ENCODE data around the gene TWIST1.

The TWIST1 gene

DNA sequence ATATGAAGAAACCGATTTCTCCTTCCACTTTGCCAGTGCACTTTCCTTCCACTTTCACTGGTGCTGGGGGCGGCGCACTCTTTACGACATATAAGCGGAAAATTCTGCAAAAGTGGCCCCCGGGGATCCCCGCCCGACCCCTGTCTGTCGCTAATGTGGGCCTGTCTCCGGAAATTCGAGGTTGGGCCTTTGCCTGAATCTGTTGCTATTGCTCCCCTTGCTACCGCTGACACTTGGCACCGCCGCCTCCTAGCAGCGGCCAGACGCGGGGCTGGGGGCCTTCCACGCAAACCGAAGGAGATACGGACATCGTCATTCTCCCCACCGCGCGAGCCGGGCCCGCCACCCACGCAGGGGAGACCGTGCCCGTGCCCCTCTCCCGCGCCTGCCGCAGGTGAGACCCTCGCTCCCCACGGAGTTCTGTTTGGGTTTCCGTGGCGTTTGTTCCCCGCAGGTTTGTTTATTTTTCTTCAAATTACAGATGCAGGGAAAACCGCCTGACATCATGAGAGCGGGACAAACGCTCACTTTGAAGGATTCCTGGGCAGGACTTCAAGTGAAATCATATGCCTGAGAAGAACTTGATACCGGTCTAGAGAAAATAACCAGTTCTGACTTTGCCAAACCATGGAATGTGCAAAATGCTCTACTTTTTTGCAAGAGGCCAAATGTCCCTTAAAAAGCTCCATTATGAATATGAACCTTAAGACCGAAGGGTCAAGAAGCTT, 5.0 kb downstream of the TWIST1 start:
- Histone ChIP-seq H3K4me1 (ENCODE audit: insufficient read depth, low read length) (peaks cover 43% of the 10 kb centered on the region), H3K9ac (ENCODE audit: low read depth, low read length) (no peak overlapping the region), H3K9me3 (ENCODE audit: insufficient read depth, low read depth, low read length) (no peaks in the 10 kb centered on the region), H3K36me3 (ENCODE audit: insufficient read depth, low read length) (no peaks in the 10 kb centered on the region), H3K27ac (ENCODE audit: low read depth, low read length) (no peak overlapping the region), H3K4me3 (ENCODE audit: low read length) (peak overlapping the region; percentile 30), H3K27me3 (ENCODE audit: insufficient read depth, low read length) (peaks cover 99% of the 10 kb centered on the region)
- 1% methylated on average over 42 of the region's 42 CpGs for WGBS

DNA sequence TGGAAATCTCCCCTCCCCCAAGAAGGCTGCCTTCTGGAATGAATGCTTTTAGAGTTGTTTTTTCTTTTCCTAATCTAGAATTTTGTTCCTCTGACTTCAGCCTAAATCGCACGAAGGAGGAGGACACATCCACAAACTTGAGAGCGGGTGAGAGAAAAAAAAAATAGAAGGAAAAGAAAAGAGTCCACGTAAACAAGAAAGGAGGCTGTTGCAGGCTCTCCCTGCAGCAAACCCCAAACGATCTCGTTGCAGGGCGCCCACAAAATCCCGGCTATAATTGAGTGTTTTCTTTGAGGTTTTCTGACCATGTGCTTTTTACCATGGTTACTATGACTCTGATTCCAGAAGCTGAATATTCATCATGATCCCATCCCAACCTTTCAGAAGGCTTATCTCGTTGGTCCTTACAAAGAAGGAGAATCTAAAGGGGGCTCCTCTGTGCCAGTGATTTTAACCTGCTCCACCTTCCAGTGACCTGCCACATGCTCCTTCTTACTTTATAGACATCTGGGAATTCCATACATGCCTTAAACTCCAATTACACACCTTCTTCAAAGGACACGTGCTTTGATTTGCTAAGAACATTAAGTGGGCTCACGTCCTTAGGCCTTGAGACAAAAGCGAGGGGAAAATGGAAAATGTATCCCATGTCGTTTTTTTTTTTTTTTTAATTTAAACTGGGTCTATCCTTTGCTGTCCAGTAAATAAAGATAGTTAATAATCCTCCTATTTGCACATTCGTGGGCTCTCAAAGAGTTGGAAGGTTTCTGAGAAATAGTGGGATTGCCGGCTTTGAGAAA, 5.8 kb downstream of the TWIST1 start:
- Histone ChIP-seq H3K36me3 (ENCODE audit: insufficient read depth, low read length) (no peaks in the 10 kb centered on the region), H3K27ac (ENCODE audit: low read depth, low read length) (no peak overlapping the region), H3K9me3 (ENCODE audit: insufficient read depth, low read depth, low read length) (no peaks in the 10 kb centered on the region), H3K4me3 (ENCODE audit: low read length) (peak overlapping the region; percentile 8), H3K27me3 (ENCODE audit: insufficient read depth, low read length) (peaks cover 100% of the 10 kb centered on the region), H3K4me1 (ENCODE audit: insufficient read depth, low read length) (peaks cover 43% of the 10 kb centered on the region), H3K9ac (ENCODE audit: low read depth, low read length) (no peak overlapping the region)
- WGBS: 3% methylated on average over 14 of the region's 15 CpGs

GRCh38 chr7:19110776-19111175, 6.7 kb downstream of the TWIST1 start:
- Histone ChIP-seq H3K36me3 (ENCODE audit: insufficient read depth, low read length) (no peaks in the 10 kb centered on the region), H3K4me3 (ENCODE audit: low read length) (no peak overlapping the region), H3K4me1 (ENCODE audit: insufficient read depth, low read length) (peaks cover 48% of the 10 kb centered on the region), H3K9ac (ENCODE audit: low read depth, low read length) (no peak overlapping the region), H3K9me3 (ENCODE audit: insufficient read depth, low read depth, low read length) (no peaks in the 10 kb centered on the region), H3K27me3 (ENCODE audit: insufficient read depth, low read length) (peaks cover 100% of the 10 kb centered on the region), H3K27ac (ENCODE audit: low read depth, low read length) (no peak overlapping the region)
- WGBS: 2% methylated on average over 6 of the region's 6 CpGs

DNA sequence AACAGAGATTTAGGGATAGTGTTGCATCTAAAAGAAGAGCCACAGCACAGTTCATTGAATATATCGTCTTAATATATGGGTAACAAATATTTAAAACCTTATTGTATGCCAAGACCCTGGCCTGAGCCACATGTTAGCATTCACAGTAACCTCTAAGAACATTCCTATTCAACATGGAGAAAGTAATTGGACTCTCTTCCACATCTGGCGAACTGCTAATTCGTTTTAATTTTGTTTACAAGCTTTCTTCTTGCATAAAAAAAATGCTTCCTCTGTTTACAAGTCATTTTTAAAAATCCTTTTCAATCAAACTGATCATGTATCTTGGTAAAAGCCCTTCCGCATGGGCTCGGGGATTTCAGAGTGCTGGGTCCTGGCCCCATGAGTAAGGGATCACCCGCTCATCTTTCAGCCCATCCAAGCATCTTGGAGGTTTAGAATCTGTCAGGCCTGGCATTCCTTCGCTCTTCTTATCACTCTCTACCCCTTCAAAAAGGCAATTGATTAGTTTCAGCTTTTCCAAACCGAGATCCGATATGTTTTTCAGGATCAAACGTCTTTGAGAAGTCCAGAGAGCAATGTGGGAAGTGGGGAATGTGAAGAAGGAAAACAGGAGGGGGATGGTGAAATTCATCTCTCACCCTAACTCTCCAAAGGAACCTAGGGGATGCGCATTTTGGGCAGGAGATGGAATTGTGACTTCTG, 7.3 kb downstream of the TWIST1 start:
- no peaks in the 10 kb centered on the region for H3K9me3 ChIP-seq (ENCODE audit: insufficient read depth, low read depth, low read length)
- 17% methylated on average over 11 of the region's 11 CpGs for WGBS
- peaks cover 100% of the 10 kb centered on the region for H3K27me3 ChIP-seq (ENCODE audit: insufficient read depth, low read length)
- H3K9ac ChIP-seq (ENCODE audit: low read depth, low read length): no peak overlapping the region
- no peaks in the 10 kb centered on the region for H3K36me3 ChIP-seq (ENCODE audit: insufficient read depth, low read length)
- H3K27ac ChIP-seq (ENCODE audit: low read depth, low read length): no peak overlapping the region
- H3K4me1 ChIP-seq (ENCODE audit: insufficient read depth, low read length): peaks cover 51% of the 10 kb centered on the region
- H3K4me3 ChIP-seq (ENCODE audit: low read length): no peak overlapping the region

DNA sequence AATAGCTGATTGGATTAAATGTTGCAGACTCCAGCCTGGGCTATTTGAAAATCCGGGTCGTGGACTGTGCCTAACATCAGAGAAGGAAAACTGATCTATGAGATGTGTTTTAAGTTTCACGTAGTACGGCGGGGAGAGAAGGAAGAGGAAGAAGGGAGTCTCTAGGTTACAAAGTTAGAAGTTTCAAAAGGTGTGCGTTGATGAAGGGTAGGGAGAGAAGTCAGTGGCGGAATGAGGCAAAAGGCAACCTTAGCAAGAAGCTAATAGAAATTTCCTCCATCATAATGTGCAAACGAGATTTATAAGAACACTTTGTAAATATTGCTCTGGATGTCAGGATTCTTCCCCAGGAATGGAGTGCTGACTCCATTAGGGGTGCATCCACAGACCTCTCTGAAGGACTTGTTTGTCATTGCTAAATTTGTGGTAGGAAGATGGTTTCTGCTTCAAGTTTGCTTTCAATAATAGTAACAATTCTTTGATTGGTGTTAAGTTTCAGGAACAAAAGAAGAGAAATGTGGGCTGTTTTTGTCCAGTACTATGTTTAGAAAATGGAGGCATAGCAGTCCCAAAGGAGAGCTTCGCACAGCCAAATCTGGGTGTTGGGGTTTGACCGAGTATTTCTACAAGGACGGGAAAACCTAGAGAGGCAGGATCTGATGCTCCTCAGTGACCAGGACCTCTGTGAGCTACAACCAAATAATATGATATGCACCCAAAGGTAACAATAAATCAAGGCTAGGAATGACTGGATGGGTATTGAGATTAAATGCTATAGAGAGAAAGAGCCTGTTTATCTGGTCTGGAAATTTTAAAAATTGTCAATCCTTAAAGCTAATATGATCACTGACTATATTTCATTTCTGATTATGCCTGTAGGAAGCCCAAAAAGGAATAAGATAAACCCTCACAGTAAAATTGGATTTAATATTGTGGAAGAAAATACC, 8.2 kb downstream of the TWIST1 start:
- Histone ChIP-seq H3K4me1 (ENCODE audit: insufficient read depth, low read length) (peaks cover 51% of the 10 kb centered on the region), H3K27me3 (ENCODE audit: insufficient read depth, low read length) (peaks cover 100% of the 10 kb centered on the region), H3K36me3 (ENCODE audit: insufficient read depth, low read length) (no peaks in the 10 kb centered on the region), H3K4me3 (ENCODE audit: low read length) (peak overlapping the region; percentile 55), H3K27ac (ENCODE audit: low read depth, low read length) (no peak overlapping the region), H3K9me3 (ENCODE audit: insufficient read depth, low read depth, low read length) (no peaks in the 10 kb centered on the region), H3K9ac (ENCODE audit: low read depth, low read length) (no peak overlapping the region)
- WGBS: 23% methylated on average over 11 of the region's 11 CpGs

DNA sequence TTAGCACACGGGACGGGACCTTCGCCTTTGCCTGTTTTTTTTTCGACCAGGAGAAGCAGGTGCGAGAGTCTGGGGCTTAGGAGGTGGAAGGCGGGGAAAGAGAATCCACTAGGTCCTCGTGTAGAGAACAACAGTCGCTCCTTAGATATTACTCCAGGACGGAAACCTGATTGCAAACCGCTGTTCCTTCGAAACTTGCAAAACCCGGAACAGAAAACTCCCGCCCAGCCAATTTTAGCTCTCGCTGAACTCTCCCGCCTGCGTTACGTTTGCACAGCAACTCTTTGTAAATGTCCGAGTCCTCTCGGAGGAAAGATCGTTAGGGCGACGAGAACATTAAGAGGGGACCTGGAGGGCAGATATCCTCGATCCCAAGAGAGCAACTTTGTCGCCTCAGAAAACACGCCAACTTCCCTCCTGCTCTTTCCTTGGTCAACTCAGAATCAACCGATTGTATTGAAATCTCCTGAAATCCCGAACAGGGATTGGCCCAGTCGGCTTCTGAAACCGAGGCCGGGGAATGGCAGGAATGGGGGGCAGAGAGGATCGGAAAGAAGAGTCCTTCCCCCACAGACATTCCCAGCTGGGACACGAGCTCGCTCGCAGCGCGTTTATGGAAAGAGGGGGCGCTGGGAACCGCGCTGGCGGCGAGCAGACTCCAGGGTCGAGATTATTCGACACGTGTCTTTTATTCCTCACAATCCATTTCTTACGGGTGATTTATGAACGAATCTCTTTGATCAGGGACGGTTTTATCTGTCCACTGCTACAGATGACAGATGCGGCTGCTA, 9.9 kb downstream of the TWIST1 start:
- Histone ChIP-seq H3K4me1 (ENCODE audit: insufficient read depth, low read length) (peaks cover 47% of the 10 kb centered on the region), H3K27me3 (ENCODE audit: insufficient read depth, low read length) (peaks cover 98% of the 10 kb centered on the region), H3K4me3 (ENCODE audit: low read length) (peak overlapping the region; percentile 55), H3K27ac (ENCODE audit: low read depth, low read length) (no peak overlapping the region), H3K9me3 (ENCODE audit: insufficient read depth, low read depth, low read length) (no peaks in the 10 kb centered on the region), H3K36me3 (ENCODE audit: insufficient read depth, low read length) (no peaks in the 10 kb centered on the region), H3K9ac (ENCODE audit: low read depth, low read length) (0 out of 2 replicates have a peak overlapping the region, but pooled peaks have one; percentile 20)
- under 1% methylated on average over 48 of the region's 48 CpGs for WGBS

- H3K4me1 ChIP-seq (ENCODE audit: insufficient read depth, low read length): peaks cover 44% of the 10 kb centered on the region
- 3% methylated on average over 6 of the region's 6 CpGs for WGBS
- H3K9ac ChIP-seq (ENCODE audit: low read depth, low read length): no peak overlapping the region
- H3K27ac ChIP-seq (ENCODE audit: low read depth, low read length): no peak overlapping the region
- peaks cover 98% of the 10 kb centered on the region for H3K27me3 ChIP-seq (ENCODE audit: insufficient read depth, low read length)
- H3K4me3 ChIP-seq (ENCODE audit: low read length): peak overlapping the region; percentile 55
- H3K9me3 ChIP-seq (ENCODE audit: insufficient read depth, low read depth, low read length): no peaks in the 10 kb centered on the region
- H3K36me3 ChIP-seq (ENCODE audit: insufficient read depth, low read length): no peaks in the 10 kb centered on the region
Measured at GRCh38 chr7:19107081-19107355, 10.4 kb downstream of the TWIST1 start.

- peaks cover 38% of the 10 kb centered on the region for H3K4me1 ChIP-seq (ENCODE audit: insufficient read depth, low read length)
- peak overlapping the region; percentile 55 for H3K4me3 ChIP-seq (ENCODE audit: low read length)
- no peaks in the 10 kb centered on the region for H3K9me3 ChIP-seq (ENCODE audit: insufficient read depth, low read depth, low read length)
- H3K9ac ChIP-seq (ENCODE audit: low read depth, low read length): no peak overlapping the region
- H3K27ac ChIP-seq (ENCODE audit: low read depth, low read length): no peak overlapping the region
- H3K36me3 ChIP-seq (ENCODE audit: insufficient read depth, low read length): no peaks in the 10 kb centered on the region
- whole genome bisulfite sequencing: under 1% methylated on average over 49 of the region's 49 CpGs
- peaks cover 98% of the 10 kb centered on the region for H3K27me3 ChIP-seq (ENCODE audit: insufficient read depth, low read length)
Measured at GRCh38 chr7:19106241-19107080, 11.0 kb downstream of the TWIST1 start.

- WGBS: 34% methylated on average over 3 of the region's 4 CpGs
- Histone ChIP-seq H3K9me3 (ENCODE audit: insufficient read depth, low read depth, low read length) (no peaks in the 10 kb centered on the region), H3K4me1 (ENCODE audit: insufficient read depth, low read length) (peaks cover 29% of the 10 kb centered on the region), H3K4me3 (ENCODE audit: low read length) (peak overlapping the region; percentile 55; the same call in 1 of the 2 replicates), H3K36me3 (ENCODE audit: insufficient read depth, low read length) (no peaks in the 10 kb centered on the region), H3K27me3 (ENCODE audit: insufficient read depth, low read length) (peaks cover 93% of the 10 kb centered on the region), H3K9ac (ENCODE audit: low read depth, low read length) (no peak overlapping the region), H3K27ac (ENCODE audit: low read depth, low read length) (no peak overlapping the region)
Measured at GRCh38 chr7:19105546-19105945, 11.9 kb downstream of the TWIST1 start.

Data from HUES64 (cell line).